ENCODE results near the gene DEPDC5.
"Not testable (repeated sequence)": the region's sequence is repeated elsewhere in the genome, so short reads cannot be mapped to it uniquely, and the experiment has no call there.

DEPDC5 gene

DNA sequence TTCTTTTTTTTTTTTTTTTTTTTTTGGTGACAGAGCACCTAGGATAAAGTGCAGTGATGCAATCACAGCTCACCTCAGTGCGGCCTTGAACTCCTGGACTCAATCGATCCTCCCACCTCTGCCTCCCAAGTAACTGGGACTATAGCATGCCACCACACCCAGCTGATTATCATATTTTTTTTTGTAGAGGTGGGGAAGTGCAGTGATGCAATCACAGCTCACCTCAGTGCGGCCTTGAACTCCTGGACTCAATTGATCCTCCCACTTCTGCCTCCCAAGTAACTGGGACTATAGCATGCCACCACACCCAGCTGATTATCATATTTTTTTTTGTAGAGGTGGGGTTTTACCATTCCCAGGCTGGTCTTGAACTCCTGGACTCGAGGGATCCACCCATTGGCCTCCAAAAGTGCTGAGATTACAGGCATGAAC lies 61.6 kb downstream of the DEPDC5 start:
- not testable (repeated sequence) for DNase-seq (ENCODE audit: low spot score)

DNA sequence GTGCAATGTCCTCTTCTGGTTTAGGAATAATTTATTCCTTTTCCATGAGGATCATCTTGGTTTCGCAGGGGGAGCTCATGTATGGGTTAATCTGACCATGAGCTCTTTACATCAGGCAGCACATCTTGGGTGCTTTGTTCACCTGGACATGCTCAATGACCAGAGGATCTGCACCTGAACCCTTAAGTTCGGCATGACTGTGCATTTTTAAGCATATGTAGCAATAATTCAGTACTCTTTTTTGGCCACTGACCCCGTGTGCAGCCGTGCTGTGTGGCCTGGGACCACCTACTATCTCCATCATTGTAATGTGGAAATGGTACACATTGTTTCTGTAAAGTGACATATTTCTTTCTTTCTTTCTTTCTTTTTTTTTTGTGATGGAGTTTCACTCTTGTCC lies 62.9 kb downstream of the DEPDC5 start:
- no peak for DNase-seq (ENCODE audit: low spot score)

DNA sequence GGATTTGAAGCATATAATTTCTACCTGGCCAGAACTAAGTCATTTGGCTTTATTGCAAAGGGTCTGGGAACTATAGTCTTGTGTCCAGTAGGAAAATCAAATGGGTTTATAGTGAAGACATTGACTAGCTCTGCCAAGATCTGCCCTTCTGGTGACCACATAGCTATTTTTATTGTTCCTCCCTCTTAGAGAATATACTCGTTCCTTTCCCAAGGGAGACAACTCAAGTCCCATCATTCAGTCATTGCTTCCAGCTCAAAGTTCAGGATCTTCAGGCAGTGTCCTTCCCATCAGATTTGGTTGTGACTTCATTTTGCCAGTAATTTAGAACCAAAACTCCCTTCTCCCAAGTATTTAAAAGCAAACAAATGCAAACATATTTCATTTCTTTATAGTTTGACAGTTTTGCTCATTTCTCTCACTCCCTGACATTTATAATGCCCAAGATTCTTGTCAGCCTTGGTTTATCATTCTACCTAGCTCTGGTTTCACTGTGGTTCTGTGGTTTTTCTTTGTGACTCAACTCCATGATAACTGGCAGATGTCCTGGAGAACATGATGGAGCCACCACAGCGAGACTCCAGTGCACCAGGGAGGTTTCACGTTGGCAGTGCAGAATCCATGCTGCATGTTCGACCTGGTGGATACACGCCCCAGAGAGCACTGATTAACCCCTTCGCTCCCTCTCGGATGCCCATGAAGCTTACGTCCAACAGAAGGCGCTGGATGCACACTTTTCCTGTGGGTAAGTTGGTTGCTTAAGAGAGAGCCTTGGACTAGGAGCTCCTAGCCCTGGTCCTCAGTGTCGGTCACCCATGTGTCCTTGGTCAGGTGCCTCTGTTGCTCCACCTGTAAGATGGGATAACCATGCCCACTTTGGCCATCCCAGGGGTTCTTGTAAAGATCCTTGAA lies 64.9 kb downstream of the DEPDC5 start:
- no peak for DNase-seq (ENCODE audit: low spot score)

DNA sequence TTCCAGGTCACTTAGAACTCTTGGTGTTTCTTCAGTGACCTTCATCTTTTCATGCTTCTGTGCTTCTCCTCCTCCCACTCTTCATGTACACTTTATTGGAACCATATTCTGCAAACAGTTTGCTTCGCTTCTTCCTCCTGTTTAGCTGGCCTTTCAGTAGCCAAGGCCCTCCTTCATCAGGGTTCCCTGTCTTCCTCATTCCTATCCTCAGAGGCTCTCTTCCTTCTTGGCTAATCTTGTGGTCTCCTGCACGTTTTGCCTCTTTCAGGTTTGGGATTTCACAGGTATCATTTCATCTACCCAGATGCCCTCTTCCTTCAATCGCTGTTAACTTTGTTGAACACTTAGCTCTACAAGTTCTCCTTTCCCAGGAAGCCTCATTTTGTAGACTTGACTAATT lies 66.8 kb downstream of the DEPDC5 start:
- DNase-seq (ENCODE audit: low spot score), result no peak

DNA sequence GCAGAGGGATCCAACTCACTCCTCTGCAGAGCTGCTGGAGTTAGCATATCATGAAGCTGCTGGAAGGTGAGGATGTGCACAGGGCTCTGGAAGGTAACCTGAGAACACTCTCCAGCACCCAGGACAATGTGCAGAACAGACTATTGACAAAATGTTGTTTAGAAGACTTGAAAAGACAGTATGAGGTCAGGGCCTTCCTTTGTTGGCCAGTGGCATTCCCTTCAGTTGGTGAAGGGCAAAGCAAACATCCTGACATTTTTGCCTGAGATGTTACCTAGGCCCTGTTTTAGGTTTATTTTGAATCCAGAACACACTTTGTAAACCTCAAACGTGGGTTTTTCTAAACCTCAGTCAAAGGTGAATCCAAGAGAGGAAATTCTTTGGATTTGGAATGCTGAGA lies 67.8 kb downstream of the DEPDC5 start:
- DNase-seq (ENCODE audit: low spot score), result no peak

DNA sequence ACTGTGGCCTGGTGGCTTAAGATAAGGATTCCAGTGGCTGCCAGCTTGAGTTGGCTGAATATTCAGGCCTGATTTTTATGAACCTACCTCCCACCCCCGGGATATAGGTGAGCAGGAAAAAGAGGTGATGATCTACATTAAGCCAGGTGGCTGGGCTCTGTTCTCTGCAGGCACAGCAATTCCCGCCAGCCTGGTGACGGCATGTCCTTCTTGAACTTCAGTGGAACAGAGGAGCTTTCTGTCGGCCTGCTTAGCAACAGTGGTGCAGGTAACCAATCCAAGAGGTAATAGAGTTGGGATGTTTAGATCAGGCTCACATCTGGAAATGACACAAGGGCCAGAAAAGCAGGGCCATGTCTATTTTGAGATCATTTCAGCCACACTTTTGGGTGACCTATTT lies 68.7 kb downstream of the DEPDC5 start:
- DNase-seq (ENCODE audit: low spot score), result no peak

DNA sequence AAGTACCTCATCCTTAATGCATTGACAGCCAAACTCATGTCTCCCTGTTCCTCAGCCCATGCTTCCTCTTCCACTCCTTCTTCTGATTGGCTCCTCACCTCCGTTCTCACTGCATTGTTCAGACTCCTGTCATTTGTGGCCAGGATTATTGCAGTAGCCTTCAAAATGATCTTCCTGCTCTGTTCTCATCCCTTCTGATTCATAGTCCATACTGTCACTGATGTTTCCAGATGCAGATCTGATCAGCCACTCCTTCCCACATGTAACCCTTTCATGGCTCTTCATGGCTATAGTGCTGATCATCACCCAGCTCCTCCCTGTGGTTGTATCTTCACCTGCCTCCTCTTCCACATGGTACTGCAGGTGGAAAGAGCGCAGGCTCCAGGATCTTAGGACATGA lies 71.7 kb downstream of the DEPDC5 start:
- no peak for DNase-seq (ENCODE audit: low spot score)

DNA sequence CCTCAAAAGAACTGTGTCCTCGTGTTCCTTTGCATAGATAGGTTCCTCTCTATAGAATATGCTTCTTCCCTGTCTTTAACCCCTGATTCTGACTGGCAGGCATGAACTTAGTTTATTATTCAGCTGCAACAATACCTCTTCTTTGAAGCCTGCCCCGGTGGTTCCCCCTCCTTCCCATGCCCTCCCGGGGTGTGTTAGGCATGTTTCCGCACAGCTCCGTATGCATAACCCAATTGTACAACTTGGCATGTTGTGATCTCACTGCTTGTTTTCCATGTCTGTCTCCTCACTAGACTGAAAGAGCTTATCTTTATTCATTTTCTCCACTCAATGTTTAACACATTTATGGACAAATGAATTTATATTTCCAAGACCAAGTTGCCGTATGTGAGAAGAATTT lies 72.6 kb downstream of the DEPDC5 start:
- no peak for DNase-seq (ENCODE audit: low spot score)

DNA sequence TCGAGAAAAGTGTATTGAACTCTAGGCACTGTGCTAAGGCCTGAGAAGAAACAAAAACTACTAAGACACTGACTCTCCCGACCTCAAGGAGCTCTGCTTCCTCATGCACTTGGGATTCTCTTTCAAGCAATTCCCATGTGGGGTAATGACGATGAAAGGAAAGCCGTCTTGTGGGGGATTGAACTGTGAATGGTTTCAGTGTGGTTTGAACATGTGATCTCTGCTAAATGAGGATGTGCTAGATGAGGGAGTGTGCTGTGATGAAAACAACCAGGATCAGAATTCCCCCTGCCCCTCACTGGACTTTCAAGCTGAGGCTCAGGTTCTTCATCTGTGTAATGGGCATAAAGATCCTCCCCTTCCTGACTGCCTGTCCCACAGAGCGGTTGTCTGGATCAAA lies 74.9 kb downstream of the DEPDC5 start:
- no peak for DNase-seq (ENCODE audit: low spot score)

DNA sequence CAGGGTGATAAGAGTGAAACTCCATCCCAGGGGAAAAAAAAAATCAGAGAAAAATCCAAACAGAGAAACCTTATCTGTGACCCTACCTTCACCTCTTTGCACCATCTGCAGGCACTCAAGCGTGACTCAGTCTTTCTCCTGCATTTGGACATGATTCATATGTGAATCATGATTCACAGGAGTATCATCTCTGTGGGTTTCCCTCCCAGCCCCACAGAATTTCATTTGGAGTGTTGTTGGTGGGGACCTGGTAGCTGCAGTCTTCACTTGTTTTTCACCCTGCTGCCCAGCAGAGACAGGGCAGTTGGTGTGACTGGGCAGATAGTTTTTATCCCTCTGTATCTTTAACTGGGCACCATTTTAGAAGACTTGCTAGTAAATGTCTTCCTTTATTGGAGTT lies 75.7 kb downstream of the DEPDC5 start:
- DNase-seq (ENCODE audit: low spot score), result no peak

DNA sequence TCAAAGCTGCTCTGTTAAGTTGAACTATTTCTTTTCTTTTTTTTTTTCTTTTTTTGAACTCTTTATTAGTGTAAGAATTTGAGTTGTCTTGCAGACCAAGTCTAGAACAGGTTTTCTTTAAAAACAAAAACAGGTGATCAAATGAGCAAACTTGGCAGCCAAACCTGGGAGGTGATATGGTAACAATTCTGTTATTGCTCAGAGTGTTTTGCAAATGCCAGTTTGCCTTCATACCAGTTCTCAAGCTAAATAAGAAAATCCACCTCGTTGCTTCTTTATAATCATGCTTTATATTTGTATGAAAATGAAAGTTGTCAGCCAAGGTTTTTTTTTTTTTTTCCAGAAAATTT lies 76.9 kb downstream of the DEPDC5 start:
- no peak for DNase-seq (ENCODE audit: low spot score)

DNA sequence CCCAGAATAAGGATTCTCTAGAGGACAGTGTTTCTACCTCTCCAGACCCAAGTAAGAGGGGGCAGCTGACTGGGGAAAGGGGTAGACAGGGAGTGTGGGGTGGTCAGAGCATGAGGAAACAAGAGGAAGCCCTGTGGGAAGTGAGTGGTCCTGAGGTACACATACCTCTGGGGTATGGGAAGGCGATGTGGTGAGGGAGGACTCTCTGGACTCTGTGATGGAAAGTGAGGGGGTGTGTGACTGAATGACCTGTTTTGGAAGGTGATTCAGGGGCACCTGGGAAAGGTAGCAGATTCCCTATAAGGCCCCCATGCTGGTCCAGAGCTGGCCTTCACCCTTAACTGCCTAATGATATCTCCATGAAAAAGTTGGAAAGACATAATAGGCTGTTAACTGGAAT lies 80.1 kb downstream of the DEPDC5 start:
- no peak for DNase-seq (ENCODE audit: low spot score)

DNA sequence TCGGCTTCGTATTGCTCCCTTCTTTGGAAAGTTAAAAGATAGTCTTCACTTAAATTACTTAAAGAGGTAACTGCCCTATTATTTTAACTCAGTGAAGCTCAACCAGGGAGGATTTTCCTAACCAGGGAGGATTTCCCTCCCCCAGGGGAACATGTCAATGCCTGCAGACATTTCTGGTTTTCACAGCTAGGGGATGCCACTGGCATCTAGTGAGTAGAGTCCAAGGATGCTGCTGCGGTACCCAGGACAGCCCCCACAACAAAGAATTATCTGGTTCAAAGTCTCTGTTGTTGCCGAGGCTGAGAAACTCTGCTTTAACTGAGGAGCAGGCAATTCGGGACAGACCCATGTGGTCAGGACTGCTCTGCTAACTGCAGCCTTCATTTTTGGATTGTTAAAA lies 82.2 kb downstream of the DEPDC5 start:
- DNase-seq (ENCODE audit: low spot score), result no peak

DNA sequence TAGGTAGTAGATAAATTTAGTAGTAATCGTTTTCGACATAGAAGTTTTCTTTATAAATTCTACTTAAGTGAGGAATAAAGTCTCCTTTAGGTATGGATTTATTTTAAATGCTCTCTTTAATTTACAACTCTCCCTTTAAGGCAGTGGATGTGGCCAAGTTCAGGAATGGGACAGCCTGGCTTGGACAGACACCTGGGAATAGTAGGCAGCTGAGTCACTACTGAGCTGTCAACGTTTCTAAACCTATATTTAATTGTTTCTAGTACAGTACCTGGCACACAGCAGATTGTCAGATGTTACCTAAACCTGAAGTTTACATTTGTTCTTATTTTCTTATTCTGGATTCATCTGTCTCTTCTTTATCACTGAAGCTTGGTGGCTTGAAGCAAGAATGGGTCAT lies 85.1 kb downstream of the DEPDC5 start:
- DNase-seq (ENCODE audit: low spot score), result no peak

DNA sequence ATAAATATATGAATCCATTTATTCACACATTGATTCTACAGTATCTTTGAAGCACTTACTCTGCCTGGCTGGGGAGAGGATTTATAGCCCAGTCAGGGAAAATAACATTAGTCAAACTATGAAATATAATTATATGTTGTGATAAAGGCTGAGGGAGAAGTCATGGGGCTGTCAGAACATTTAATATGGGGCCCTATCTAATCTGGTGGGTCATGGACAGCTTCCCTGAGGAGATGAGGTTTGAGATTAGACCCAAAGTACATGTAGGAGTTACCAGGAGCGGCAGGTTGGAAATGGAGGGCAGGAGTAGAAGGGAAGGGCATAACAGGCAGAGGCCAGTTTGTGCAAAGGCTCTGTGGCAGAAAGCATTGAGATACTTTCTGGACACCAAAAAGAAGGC lies 86.2 kb downstream of the DEPDC5 start:
- DNase-seq (ENCODE audit: low spot score), result no peak

DNA sequence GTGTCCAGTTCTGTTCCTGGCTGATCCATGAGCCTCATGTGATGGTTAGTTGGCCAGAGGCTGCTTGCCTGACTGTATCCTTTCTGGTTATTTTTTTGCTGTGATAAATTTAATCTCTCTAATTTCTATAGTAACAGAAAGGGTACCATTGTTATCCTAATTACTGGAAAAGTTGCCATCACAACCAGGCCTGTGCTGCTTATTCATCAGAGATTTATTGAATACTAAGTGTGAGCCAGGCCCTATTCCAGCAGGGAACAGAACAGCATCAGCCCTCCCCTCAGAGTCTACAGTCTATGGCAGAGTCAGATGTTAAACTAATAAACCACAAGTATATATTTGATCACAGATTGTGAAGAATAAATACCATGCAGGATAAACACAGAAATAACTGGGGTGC lies 86.8 kb downstream of the DEPDC5 start:
- DNase-seq (ENCODE audit: low spot score), result no peak

DNA sequence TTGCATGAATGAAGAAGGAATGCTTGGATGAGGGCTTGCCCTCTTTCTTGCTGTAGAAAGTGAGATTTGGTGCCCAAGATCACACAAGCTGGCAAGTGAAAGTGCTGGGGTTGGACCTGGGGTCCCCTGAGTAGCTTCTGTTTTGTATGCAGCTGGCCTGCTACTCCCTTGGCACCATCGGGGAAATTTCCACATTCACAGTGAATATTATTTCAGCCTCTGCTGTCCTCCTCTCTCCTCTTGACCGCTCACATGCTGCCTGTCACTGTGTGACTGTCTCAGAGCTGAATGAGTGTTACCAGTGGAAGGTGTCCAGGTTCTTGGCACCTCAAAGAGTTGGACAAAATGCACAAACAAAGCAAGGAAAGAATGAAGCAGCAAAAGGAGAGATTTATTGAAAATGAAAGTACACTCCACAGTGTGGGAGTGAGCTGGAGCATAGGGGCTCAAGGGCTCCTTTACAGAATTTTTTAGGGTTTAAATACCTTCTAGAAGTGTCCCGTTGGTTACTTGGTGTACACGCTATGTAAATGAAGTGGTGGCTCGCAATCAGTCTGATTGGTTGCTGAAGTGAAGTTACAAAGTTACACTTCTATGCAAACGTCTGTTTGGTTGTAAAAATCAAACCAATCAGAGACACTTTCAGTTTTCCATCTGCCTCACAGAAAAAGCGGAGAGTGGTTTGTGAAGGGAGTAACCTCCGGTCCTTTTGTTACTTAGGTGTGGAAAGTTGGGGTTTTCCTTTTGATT lies 87.4 kb downstream of the DEPDC5 start:
- no peak for DNase-seq (ENCODE audit: low spot score)

DNA sequence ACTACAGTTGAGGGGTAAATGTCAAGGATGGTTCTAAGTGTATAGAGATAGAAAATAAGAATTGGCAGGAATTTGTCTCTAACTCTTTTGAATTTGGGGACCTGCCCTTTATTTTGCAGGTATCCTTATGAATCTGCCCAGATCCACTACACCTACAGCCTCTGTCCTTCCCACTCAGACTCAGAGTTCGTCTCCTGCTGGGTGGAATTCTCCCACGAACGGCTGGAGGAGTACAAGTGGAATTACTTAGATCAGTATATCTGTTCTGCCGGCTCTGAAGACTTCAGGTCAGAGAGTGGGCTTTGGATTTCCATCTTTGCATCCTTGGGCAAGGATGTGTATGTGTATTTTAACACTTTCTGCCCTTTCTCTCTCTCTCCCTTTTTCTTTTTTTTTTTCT lies 89.7 kb downstream of the DEPDC5 start:
- DNase-seq (ENCODE audit: low spot score), result no peak

DNA sequence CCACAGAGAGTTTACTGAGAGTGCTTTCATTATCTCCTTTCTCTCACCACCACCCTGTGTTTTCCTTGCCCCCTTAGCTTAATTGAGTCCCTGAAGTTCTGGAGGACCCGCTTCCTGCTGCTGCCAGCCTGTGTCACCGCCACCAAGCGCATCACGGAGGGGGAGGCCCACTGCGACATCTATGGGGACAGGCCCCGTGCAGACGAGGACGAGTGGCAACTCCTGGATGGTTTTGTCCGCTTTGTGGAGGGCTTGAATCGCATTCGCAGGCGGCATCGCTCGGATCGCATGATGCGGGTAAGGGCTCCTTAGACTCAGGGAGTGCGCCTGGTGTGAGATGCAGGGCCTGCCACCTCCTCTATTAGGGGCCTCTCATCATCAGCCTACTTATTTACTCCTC lies 91.1 kb downstream of the DEPDC5 start:
- DNase-seq (ENCODE audit: low spot score), result no peak

DNA sequence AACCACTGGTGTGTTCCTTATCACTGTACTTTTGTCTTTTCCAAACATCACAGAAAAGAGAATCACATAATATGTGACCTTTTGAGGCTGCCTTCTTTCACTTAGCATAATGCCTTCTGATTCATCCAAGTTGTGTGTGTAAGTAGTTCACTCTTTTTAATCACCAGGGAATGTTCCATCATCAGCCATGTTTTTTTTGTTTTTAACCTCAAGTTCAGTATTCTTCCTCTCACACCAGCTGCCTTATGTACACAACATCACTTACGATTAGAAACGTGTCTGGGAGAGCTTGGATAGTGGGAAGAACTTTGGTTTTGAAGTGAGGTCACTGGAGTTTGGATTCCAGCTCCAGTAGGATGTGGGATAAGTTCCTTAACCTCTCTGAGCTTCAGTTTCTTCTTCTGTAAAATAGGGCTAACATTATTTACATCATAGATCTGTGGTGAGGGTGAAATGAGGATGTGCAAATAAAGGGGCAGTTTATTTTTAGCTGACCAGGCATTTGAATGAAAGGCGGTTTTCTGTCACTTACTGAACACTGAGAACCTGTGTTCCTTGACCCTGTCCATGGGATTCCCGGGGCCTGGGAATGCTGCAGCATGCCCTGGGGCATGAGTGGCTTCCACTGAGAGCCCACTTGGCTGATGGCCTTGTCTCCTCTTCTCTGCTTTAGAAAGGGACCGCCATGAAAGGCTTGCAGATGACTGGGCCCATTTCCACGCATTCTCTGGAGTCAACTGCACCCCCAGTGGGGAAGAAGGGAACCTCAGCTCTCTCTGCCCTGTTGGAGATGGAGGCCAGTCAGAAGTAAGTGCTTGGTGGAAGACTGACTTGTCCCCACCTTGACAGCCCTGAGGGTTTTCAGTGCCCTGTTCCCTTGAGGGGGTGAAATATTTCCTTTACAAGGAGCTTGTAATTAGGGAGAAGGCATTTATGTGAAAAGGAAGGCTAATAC lies 92.6 kb downstream of the DEPDC5 start:
- peak; percentile 63 for DNase-seq (ENCODE audit: low spot score)

DNA sequence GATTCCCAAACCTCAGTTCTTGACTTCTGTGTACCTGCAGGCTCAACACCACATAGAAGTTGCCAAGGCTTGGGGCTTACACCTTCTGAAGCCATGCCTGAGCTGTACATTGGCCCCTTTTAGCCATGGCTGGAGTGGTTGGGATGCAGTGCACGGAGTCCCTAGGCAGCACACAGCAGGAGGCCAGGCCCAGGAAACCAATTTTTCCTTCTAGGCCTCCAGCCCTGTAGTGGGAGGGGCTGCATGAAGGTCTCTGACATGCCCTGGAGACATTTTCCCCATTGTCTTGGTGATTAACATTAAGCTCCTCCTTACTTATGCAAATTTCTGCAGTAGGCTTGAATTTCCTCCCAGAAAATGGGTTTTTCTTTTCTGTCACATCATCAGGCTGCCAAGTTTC lies 94.6 kb downstream of the DEPDC5 start:
- no peak for DNase-seq (ENCODE audit: low spot score)

DNA sequence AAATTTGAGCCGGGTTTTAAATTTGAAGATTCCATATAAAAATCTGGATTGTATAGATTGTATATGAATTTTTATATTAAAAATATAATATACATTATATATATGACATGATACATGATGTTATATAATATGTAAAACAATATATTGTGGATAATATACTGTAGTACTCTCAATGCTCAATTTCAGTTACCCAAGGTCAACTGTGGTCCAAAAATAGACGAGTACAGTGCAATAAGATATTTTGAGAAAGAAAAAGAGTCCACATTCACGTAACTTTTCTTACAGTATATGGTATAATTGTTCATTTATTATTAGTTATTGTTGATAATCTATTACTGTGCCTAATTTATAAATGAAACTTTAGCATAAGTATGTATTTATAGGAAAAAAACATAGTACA lies 96.3 kb downstream of the DEPDC5 start:
- no peak for DNase-seq (ENCODE audit: low spot score)

Measured in germinal center (tissue), 1 donor.